Measurements from ENCODE around the gene PIK3C2B. TPM values are rescaled to one million over a fixed set of nuclear protein-coding genes. Genes with fewer than 3 reads are reported as not detected.
A peak's percentile ranks its signal among the peaks of the same experiment; 100 is the strongest.
"Not testable (repeated sequence)": the region's sequence is repeated elsewhere in the genome, so short reads cannot be mapped to it uniquely, and the experiment has no call there.

The PIK3C2B gene
- total RNA-seq, 3 donors from 2014 or later (not counting 1 experiment from before 2014, with no cell fraction given) = 18.1 to 34.8 (median 29.5) TPM

GRCh38 chr1:204520834-204521709, 26.5 kb upstream of the PIK3C2B start:
- WGBS (ENCODE audit: insufficient coverage) = 0% methylated on average over 3 of the region's 5 CpGs
- peaks cover 55% of the 10 kb centered on the region for H3K4me1 ChIP-seq (ENCODE audit: control insufficient read depth, insufficient read depth, low read length)
- peak overlapping the region; percentile 74 for H3K27ac ChIP-seq (ENCODE audit: low read length)
- no peaks in the 10 kb centered on the region for H3K27me3 ChIP-seq (ENCODE audit: control insufficient read depth, insufficient read depth, low read length)
- ATAC-seq = peak; percentile 57 to 66 (median 65)
- H3K9me3 Mint-ChIP-seq = peaks cover 0 to 5% of the 10 kb centered on the region in 2 donors
- H3K9me3 ChIP-seq (ENCODE audit: control insufficient read depth, insufficient read depth, low read length) = peaks cover 7% of the 10 kb centered on the region
- peaks cover 5% of the 10 kb centered on the region for H3K36me3 Mint-ChIP-seq
- intact Hi-C loops (cut with micrococcal nuclease) = loop anchor here (1.0 kb wide), 1 partner anchor 23 kb away; no protein-coding TSS in a partner anchor
- peaks cover 58 to 60% of the 10 kb centered on the region in 2 donors for H3K4me1 Mint-ChIP-seq
- H3K4me3 ChIP-seq (ENCODE audit: low read length) = no peak overlapping the region
- H3K27me3 Mint-ChIP-seq (ENCODE audit: low read depth in 2 of 2) = no peaks in the 10 kb centered on the region
- no peak overlapping the region for H3K27ac Mint-ChIP-seq
- peak; percentile 40 to 90 for DNase-seq
- peaks cover 31% of the 10 kb centered on the region for H3K36me3 ChIP-seq (ENCODE audit: control insufficient read depth, insufficient read depth, low read length)
- TF ChIP-seq CTCF (IDR thresholded peaks at IDR 0.05) = no peak
- H3K4me3 Mint-ChIP-seq = peak overlapping the region; percentile 68

GRCh38 chr1:204517382-204517781, 22.8 kb upstream of the PIK3C2B start:
- WGBS (ENCODE audit: insufficient coverage) = 70% methylated on average over 19 of the region's 19 CpGs
- DNase-seq; ATAC-seq; H3K4me3 Mint-ChIP-seq; H3K27me3 ChIP-seq (ENCODE audit: control insufficient read depth, insufficient read depth, low read length); H3K27ac Mint-ChIP-seq; intact Hi-C loops (cut with micrococcal nuclease); H3K9me3 ChIP-seq (ENCODE audit: control insufficient read depth, insufficient read depth, low read length); H3K9me3 Mint-ChIP-seq; H3K27me3 Mint-ChIP-seq (ENCODE audit: low read depth in 2 of 2); H3K36me3 Mint-ChIP-seq: not testable (repeated sequence)
- peaks cover 75% of the 10 kb centered on the region for H3K4me1 ChIP-seq (ENCODE audit: control insufficient read depth, insufficient read depth, low read length)
- peak overlapping the region; percentile 94 for H3K27ac ChIP-seq (ENCODE audit: low read length)
- H3K4me1 Mint-ChIP-seq = peaks cover 49 to 52% of the 10 kb centered on the region in 2 donors
- H3K36me3 ChIP-seq (ENCODE audit: control insufficient read depth, insufficient read depth, low read length) = peaks cover 11% of the 10 kb centered on the region
- H3K4me3 ChIP-seq (ENCODE audit: low read length) = peak overlapping the region; percentile 76

GRCh38 chr1:204516180-204516879, 21.7 kb upstream of the PIK3C2B start, which contains the start of gene MDM4:
Gene MDM4 (plus strand): TSS chr1:204516406. CDS start chr1:204525519, 9,113 bp downstream.
- H3K27ac Mint-ChIP-seq = no peak within 1 kb of the TSS
- 0% methylated on average over 42 of the region's 43 CpGs for WGBS (ENCODE audit: insufficient coverage)
- ATAC-seq = peak; percentile 79 to 95 (median 89)

More at GRCh38 chr1:204516180-204516879, 21.7 kb upstream of the PIK3C2B start, which contains the start of gene MDM4:
- Histone ChIP-seq H3K36me3 (ENCODE audit: control insufficient read depth, insufficient read depth, low read length) (peaks cover 11% of the 10 kb centered on the region), H3K4me3 (ENCODE audit: low read length) (peak within 1 kb of the TSS; percentile 76), H3K4me1 (ENCODE audit: control insufficient read depth, insufficient read depth, low read length) (peaks cover 69% of the 10 kb centered on the region), H3K27me3 (ENCODE audit: control insufficient read depth, insufficient read depth, low read length) (no peaks in the 10 kb centered on the region), H3K9me3 (ENCODE audit: control insufficient read depth, insufficient read depth, low read length) (no peaks in the 10 kb centered on the region), H3K27ac (ENCODE audit: low read length) (peak within 1 kb of the TSS; percentile 94)
- DNase-seq = peak; percentile 90 to 96
- intact Hi-C loops (cut with micrococcal nuclease) = loop anchor here (1.0 kb wide), 2 partner anchors 9 to 28 kb away; no protein-coding TSS in a partner anchor
- TF ChIP-seq CTCF (IDR thresholded peaks at IDR 0.05) = no peak
- Mint-ChIP-seq H3K4me1 (peaks cover 41 to 44% of the 10 kb centered on the region in 2 donors), H3K9me3 (no peaks in the 10 kb centered on the region), H3K4me3 (no peak within 1 kb of the TSS), H3K27me3 (ENCODE audit: low read depth in 2 of 2) (no peaks in the 10 kb centered on the region), H3K36me3 (no peaks in the 10 kb centered on the region)

Data from natural killer cell (primary cell).